ENCODE data around the gene FSTL4. TPM values are rescaled to one million over a fixed set of nuclear protein-coding genes. Genes with fewer than 3 reads are reported as not detected.

The FSTL4 gene
- polyA plus RNA-seq, 3 donors from 2014 or later, result not detected

DNA sequence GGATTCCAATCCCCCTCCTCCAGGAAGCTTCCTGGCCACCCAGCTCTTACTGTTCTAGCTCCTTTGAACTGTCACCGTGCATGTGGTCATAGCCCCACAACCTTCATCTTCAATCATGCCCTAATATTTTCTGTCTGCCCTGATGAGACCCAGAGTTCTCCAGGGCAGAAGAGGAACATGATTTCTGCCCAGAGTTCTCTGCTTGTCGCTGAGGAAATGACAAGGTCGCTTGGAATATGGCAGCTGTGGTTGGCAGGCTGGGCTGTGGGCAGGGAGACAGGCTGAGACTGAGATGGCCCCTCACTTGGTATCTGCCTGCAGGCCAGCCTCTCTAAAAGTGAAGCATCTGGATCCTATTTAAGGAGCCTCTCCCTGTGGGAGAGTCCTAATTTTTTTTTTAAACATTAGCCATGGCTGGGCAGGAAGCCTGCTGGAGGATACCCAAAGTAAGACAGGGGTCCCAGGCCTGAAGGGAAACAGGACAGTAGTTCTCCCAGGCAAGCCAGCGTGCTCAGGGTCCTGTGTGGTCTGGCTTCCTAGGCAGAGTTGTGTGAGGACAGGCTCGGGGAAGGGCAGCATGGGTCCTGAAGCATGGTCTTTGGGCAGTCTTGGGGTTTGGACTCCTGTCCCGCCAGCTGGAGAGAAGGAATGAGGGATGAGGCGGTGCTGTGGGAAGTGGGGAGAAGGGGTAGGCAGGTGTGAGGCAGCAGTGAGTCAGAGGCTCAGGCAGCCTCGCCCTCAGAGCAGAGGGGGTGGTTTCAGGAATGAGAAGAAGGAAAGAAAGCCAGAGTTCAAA lies 242.1 kb downstream of the FSTL4 start:
- H3K9me3 Mint-ChIP-seq, result no peaks in the 10 kb centered on the region
- no peak for DNase-seq
- H3K4me3 Mint-ChIP-seq, result no peak overlapping the region
- H3K27me3 Mint-ChIP-seq (ENCODE audit: low read depth in 3 of 3), result peaks cover 2 to 6% (median 6%) of the 10 kb centered on the region in 3 donors
- no peaks in the 10 kb centered on the region for H3K4me1 Mint-ChIP-seq
- H3K36me3 Mint-ChIP-seq, result no peaks in the 10 kb centered on the region
- H3K27ac Mint-ChIP-seq, result no peak overlapping the region

DNA sequence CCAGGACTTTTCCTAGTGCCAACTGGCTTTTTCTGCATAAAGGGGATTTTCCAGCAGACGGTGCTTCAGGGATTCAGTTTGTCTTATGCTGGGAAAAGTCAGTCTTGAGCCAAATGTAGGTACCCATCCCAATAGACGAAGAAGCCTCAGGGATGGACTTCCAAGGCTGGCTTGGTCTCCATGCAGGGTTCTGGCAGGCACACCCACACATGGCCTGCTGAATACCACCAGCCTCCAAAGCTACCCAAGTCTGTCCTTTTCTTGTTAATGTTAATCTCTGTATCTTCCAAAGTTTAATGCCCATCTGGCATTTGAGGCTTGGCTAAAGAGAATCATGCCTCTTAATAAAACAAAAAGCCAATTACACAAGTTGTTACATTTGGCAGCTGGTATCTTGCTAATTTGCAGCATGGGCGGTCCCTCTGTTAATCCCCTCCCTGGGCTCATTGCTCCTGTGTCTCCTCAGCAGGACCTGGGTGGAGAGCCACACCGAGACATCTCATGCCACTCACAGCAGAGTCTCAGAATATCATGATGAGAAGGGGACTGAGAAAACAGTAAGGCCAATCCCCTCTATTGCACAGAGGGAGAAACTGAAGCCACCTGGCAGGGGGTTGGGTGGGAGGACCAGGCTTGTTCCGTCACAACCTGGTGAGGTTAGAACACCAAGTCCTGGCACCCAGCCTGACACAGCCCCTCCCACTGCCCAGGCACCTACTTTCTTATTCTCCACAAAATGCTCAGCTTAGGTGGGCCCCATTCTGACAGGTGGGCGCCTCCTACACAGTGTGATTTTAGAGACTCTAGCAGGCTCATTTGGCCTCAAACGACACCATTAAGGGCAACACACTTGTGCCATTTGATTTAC lies 243.2 kb downstream of the FSTL4 start:
- Mint-ChIP-seq H3K4me1 (no peaks in the 10 kb centered on the region), H3K36me3 (no peaks in the 10 kb centered on the region), H3K27me3 (ENCODE audit: low read depth in 3 of 3) (peaks cover 2 to 6% (median 6%) of the 10 kb centered on the region in 3 donors), H3K27ac (no peak overlapping the region), H3K9me3 (no peaks in the 10 kb centered on the region), H3K4me3 (no peak overlapping the region)
- no peak for DNase-seq

DNA sequence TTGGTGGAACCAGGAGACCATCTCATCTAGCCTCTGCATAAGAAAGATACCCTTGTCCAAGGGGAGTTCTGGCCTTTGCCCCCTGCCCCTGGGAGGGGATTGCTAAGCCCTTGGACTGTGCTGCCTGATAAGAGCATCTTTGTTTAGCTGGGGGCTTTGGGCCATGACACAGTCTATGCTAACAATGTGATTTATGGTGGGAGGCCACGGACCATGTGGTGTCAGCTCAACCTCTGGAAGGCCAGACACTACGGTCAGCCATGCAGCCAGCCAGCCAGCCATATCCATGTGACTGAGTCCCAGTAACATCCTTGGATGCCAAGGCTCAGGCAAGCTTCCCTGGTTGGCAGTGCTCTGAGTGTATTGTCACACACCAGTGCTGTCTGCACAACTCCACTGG lies 244.4 kb downstream of the FSTL4 start:
- H3K4me3 Mint-ChIP-seq, result no peak overlapping the region
- no peak for DNase-seq
- no peaks in the 10 kb centered on the region for H3K36me3 Mint-ChIP-seq
- peaks cover 2 to 6% (median 3%) of the 10 kb centered on the region in 3 donors for H3K27me3 Mint-ChIP-seq (ENCODE audit: low read depth in 3 of 3)
- H3K27ac Mint-ChIP-seq, result no peak overlapping the region
- H3K9me3 Mint-ChIP-seq, result no peaks in the 10 kb centered on the region
- H3K4me1 Mint-ChIP-seq, result no peaks in the 10 kb centered on the region

DNA sequence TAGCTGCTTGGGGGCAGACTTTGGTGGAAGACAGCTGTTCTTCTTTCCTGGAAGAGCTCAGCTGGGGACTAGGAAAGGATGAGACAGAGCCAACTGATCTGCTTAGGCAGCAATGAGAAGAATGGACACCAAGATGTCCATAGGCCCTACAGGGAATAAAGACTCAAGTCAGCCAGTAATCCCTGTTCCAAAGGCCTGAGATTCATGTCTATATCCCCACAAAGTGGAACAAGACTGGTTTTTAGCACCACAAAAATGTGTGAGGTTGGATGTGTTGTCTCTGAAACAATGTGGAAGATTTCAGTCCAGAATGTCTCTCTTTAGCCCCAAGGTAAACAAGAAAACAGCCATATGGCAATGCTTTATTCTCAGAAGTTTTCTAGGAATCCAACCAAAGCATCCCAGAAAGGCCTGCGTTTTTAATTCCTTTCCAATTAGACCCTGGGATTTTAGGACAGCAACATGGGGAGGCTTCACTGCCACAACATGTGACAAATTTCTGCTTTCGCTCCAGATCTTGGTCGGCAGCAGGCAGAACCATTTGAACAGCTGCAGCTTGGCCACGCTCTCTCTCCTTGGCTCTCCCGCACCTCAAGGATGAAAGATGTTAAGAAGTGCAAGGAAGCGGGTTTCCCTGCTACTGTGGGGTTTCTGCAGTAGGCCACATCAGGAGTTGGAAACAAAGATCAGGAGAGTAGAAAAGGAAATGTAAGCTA lies 245.1 kb downstream of the FSTL4 start:
- no peaks in the 10 kb centered on the region for H3K36me3 Mint-ChIP-seq
- no peak overlapping the region for H3K27ac Mint-ChIP-seq
- no peaks in the 10 kb centered on the region for H3K9me3 Mint-ChIP-seq
- H3K27me3 Mint-ChIP-seq (ENCODE audit: low read depth in 3 of 3), result peaks cover 0 to 6% (median 3%) of the 10 kb centered on the region in 3 donors
- no peaks in the 10 kb centered on the region for H3K4me1 Mint-ChIP-seq
- no peak for DNase-seq
- no peak overlapping the region for H3K4me3 Mint-ChIP-seq

DNA sequence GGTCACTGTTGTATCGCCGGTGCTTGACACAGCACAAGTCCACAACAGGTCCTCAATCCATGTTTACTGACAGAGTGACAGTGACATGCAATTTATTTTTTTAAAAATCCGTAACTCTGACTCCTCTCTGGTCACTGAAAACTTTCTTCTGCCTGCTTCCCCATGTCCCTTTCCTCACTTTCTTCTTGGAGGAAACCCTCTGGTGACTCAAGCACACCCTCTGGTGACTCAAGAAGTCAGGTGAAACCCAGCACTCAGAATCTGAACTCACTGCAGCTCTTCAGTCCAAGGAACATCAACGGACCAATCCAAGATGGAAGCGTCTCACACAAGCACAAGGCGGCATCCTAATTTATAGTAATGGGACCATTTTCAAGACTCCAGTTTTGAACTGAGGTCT lies 245.9 kb downstream of the FSTL4 start:
- Mint-ChIP-seq H3K4me3 (no peak overlapping the region), H3K27ac (no peak overlapping the region), H3K27me3 (ENCODE audit: low read depth in 3 of 3) (peaks cover 0 to 8% (median 3%) of the 10 kb centered on the region in 3 donors), H3K36me3 (no peaks in the 10 kb centered on the region), H3K9me3 (no peaks in the 10 kb centered on the region), H3K4me1 (no peaks in the 10 kb centered on the region)
- DNase-seq, result no peak

DNA sequence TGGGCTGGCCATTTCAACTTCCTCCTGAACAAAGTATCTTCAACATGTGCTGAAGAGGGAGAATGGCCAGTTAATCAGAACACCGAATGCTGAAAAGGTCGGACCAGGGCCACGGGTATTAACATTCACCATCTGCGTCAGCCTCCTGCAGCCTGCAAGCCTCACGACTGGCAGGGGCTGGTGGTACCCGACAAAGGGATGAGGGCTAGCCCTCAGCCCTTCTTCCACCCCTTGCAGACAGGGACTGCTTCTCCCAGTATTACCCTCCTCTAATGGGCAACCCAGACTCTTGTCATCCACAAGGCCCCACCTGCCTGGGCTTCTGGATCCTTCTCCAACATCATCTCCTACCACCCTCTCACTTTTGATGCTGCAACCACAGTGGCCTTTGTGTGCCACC lies 246.6 kb downstream of the FSTL4 start:
- H3K4me3 Mint-ChIP-seq, result no peak overlapping the region
- H3K27ac Mint-ChIP-seq, result no peak overlapping the region
- H3K36me3 Mint-ChIP-seq, result no peaks in the 10 kb centered on the region
- H3K4me1 Mint-ChIP-seq, result no peaks in the 10 kb centered on the region
- no peak for DNase-seq
- H3K27me3 Mint-ChIP-seq (ENCODE audit: low read depth in 3 of 3), result peaks cover 0 to 11% (median 3%) of the 10 kb centered on the region in 3 donors
- H3K9me3 Mint-ChIP-seq, result no peaks in the 10 kb centered on the region

DNA sequence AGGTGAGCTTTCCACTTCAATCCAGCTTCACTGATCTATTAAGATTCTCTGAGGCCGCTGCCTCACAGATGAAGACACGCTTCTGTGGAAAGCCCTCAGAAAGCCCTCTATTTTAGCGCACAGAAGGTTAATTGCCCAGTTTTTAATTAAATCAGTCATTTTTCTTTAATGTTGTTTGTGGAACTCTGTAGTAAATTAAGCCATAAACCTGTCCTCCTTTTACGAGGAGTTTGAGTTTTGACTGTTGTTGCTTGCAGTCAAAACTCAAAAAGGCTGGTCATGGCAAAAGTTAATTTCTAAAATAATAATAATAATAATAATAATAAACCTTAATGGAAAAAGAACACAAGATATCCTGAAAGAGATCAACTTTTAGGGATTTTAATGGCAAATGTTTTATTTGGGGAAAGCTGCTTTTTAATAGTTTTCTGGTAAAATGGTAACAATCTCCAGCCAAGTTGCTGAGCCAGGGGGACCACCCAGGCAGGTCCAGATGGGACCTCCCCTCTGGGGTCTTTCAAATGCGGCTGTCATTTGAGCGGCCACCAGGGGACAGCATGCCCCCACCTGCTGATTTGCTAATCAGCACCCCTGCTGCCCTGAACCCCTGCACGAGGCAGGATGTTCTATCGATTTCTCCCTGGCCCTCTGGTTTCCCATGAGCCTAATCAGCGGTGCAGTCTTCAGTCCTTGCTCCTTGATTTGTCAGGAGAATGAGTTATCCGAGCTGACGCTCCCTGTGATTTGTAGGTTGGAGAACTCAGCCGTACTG lies 247.2 kb downstream of the FSTL4 start:
- Mint-ChIP-seq H3K36me3 (no peaks in the 10 kb centered on the region), H3K27me3 (ENCODE audit: low read depth in 3 of 3) (peaks cover 0 to 11% (median under 1%) of the 10 kb centered on the region in 3 donors), H3K9me3 (no peaks in the 10 kb centered on the region), H3K27ac (no peak overlapping the region), H3K4me3 (no peak overlapping the region), H3K4me1 (no peaks in the 10 kb centered on the region)
- no peak for DNase-seq

DNA sequence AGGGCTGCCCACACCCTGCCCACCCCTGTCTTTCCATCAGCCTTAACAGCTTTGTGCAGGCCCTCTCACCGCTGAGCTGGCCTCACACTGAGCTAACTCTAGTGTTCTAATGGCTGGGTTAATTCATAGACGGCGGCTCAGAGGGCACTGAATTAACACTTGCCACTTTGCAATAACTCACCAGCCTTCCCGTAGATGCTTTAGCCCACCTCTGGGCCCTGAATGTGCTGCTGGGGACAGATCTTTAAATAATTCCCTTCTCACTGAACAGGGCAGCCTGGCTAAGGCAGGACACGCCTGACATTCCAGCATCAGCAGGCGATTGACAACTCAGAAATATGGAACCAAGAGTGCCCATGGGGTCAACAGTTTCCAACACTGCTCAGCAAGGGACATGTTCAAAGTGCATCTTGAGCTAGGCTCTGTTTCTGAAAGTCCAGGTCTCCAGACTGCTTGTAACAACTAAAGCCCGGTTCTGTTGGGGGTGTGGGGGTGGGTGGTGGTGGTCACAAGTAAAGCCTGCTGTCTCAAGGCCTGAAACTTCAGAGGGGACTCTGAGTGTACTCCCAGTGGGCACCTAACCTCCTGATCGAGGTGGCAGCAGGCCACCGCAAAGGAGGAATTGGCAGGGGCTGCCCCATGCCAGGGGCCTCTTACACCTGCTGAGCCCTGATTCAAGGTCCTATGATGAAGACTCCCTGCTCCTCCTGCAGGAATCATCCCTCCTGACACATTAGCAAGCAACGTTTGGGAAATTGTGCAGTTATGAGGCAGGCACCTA lies 248.3 kb downstream of the FSTL4 start:
- H3K4me1 Mint-ChIP-seq, result no peaks in the 10 kb centered on the region
- H3K27me3 Mint-ChIP-seq (ENCODE audit: low read depth in 3 of 3), result peaks cover 0 to 12% (median 0%) of the 10 kb centered on the region in 3 donors
- no peak overlapping the region for H3K4me3 Mint-ChIP-seq
- no peak overlapping the region for H3K27ac Mint-ChIP-seq
- H3K36me3 Mint-ChIP-seq, result no peaks in the 10 kb centered on the region
- no peaks in the 10 kb centered on the region for H3K9me3 Mint-ChIP-seq
- DNase-seq, result no peak

DNA sequence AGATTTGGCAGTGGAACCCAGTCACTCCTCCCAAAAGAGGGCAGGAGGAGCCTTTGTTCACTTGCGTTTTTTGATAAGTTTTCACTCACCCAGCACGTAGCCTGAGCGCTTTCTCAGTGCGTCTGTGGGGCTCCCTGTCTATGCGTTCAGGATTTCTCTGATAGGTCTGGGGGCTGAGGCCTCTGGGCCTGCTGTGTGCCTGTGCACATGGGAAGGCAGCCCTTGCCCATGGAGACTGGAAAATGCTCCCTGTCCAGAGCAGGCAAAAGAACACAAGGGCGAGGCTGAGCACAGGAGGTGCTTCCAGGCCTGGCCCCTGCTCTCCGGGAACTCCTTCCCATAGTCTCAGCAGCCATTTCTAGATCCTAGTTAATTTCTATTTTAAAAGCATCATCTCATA lies 249.9 kb downstream of the FSTL4 start:
- Mint-ChIP-seq H3K4me1 (no peaks in the 10 kb centered on the region), H3K36me3 (no peaks in the 10 kb centered on the region), H3K27ac (no peak overlapping the region)

DNA sequence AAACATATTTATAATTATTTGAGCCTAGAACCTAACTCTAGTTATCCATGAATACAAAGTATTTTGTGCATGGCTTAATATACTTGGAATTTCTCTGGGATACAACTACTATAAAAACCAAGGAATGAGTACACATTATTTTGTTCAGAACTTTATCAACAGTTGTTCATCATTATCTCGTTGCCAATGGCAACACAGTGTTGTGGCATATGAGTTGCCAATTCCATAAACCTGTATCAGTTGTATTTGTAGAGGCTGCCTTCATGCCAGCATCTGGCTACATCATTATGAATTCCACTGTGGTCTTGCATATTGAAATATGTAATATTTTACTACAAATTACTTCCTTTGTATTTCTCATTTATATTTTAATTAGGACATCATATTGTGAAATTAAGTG lies 250.4 kb downstream of the FSTL4 start:
- Mint-ChIP-seq H3K27ac (no peak overlapping the region), H3K27me3 (ENCODE audit: low read depth in 3 of 3) (peaks cover 0 to 7% (median 0%) of the 10 kb centered on the region in 3 donors), H3K9me3 (no peaks in the 10 kb centered on the region), H3K36me3 (no peaks in the 10 kb centered on the region), H3K4me3 (no peak overlapping the region), H3K4me1 (no peaks in the 10 kb centered on the region)
- no peak for DNase-seq

More for the DNA sequence above, 249.9 kb downstream of the FSTL4 start:
- Mint-ChIP-seq H3K27me3 (ENCODE audit: low read depth in 3 of 3) (peaks cover 0 to 7% (median 0%) of the 10 kb centered on the region in 3 donors), H3K4me3 (no peak overlapping the region), H3K9me3 (no peaks in the 10 kb centered on the region)
- DNase-seq, result no peak

DNA sequence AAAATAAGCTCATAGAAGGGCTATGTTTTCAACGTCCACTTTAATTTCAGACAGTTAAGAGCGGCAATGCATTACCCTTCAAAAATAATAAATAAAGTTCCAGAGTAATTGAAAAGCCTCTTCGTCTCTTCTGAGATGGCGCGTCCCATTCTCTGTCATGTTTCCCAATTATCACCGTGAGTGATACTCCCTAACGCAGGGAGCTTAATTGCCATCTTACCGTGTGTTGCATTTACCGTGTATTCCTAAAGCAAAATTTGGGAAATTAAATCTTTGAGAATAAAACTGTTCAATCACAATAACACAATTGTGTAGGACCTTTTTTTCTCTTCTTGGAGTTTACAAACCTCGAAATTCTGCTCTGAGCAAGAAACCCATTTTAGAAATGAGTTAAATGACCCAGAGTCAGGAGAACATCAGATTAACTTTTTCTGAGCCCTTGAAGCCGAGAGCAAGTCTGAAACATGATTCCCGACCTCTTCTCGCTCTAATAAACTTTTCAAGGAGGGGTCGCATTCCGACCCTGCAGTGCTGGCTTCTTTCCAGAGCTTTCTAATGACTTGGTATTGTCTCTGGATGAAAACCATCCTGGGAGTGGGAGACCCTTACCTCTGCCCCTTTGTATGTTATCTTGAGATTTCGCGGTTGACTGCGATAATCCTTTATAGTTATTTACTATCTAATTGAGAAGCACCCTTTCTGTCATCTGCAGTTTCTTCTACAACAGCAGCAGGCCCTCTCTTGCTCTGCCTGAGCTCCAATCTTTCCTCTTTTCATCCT lies 251.5 kb downstream of the FSTL4 start:
- Mint-ChIP-seq H3K9me3 (no peaks in the 10 kb centered on the region), H3K4me1 (no peaks in the 10 kb centered on the region), H3K36me3 (no peaks in the 10 kb centered on the region), H3K27me3 (ENCODE audit: low read depth in 3 of 3) (peaks cover 0 to 7% (median 0%) of the 10 kb centered on the region in 3 donors), H3K27ac (no peak overlapping the region), H3K4me3 (no peak overlapping the region)
- DNase-seq, result no peak

DNA sequence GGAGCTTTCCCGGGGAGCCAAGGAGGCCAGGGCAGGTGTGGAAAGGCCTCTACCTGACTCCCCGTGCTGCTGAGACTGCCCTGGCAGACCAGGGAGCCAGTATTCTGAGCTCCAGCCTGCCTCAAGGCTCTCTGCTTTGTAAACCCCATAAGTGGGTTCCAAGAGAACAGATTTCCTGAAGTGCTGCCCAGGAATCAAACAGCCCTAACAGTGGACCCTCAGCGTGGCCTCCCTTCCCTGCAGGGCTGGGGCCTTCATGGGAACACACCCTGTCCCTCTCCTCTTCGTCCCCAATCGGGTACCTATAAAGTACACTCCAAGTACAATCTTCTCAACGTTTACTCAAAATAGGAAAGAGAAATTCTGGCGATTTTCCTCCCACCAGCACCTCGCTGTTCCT lies 252.5 kb downstream of the FSTL4 start:
- no peak for DNase-seq
- no peak overlapping the region for H3K27ac Mint-ChIP-seq
- no peaks in the 10 kb centered on the region for H3K9me3 Mint-ChIP-seq
- peaks cover 0 to 7% (median 0%) of the 10 kb centered on the region in 3 donors for H3K27me3 Mint-ChIP-seq (ENCODE audit: low read depth in 3 of 3)
- no peaks in the 10 kb centered on the region for H3K4me1 Mint-ChIP-seq
- no peaks in the 10 kb centered on the region for H3K36me3 Mint-ChIP-seq
- H3K4me3 Mint-ChIP-seq, result no peak overlapping the region
